ENCODE results near the gene FBXW9. TPM values are rescaled to one million over a fixed set of nuclear protein-coding genes. Genes with fewer than 3 reads are reported as not detected.

Gene FBXW9
- polyA plus RNA-seq, 3 donors, result 4.4 to 7.2 (median 5.1) TPM

- Histone ChIP-seq H3K4me1 (ENCODE audit: control insufficient read depth in 1 of 2, insufficient read depth in 2 of 2, low read length in 2 of 2) (peaks cover 12 to 29% of the 10 kb centered on the region in 2 donors), H3K36me3 (replicated peaks in 1 of 2; ENCODE audit: control insufficient read depth in 1 of 2, insufficient read depth in 2 of 2, low read length in 2 of 2) (peaks cover 52 to 71% of the 10 kb centered on the region in 2 donors), H3K9me3 (replicated peaks in 1 of 2; ENCODE audit: control insufficient read depth in 1 of 2, insufficient read depth in 1 of 2, low read length in 2 of 2) (no peaks in the 10 kb centered on the region), H3K79me2 (ENCODE audit: insufficient read depth, low read length) (no peaks in the 10 kb centered on the region), H2AFZ (ENCODE audit: insufficient read depth, low read depth, low read length, poor library complexity, severe bottlenecking) (no peak overlapping the region), H3K27me3 (ENCODE audit: control insufficient read depth in 2 of 2, insufficient read depth in 2 of 2, low read length in 2 of 2) (no peaks in the 10 kb centered on the region), H4K20me1 (ENCODE audit: insufficient read depth, low read length) (peaks cover 61% of the 10 kb centered on the region), H3K4me3 (replicated peaks in 1 of 3; ENCODE audit: low read depth in 2 of 3, low read length in 3 of 3) (peak overlapping the region in 1 of 3 experiments; percentile 56), H3K9ac (ENCODE audit: insufficient read depth, low read length, poor library complexity, severe bottlenecking) (no peak overlapping the region), H3K27ac (ENCODE audit: low read depth in 1 of 2, low read length in 2 of 2) (no peak overlapping the region), H3K4me2 (replicated peaks; ENCODE audit: extremely low read depth, low read length, poor library complexity, severe bottlenecking) (peak overlapping the region; percentile 62)
- H3K27ac Mint-ChIP-seq, result no peak overlapping the region
- peaks cover 50 to 85% of the 10 kb centered on the region in 2 donors for H3K36me3 Mint-ChIP-seq
- no peak for DNase-seq
- H3K4me3 Mint-ChIP-seq, result peak overlapping the region in 1 of 2 donors; percentile 48
- peaks cover 0 to 5% (median 0%) of the 10 kb centered on the region in 7 donors for H3K9me3 Mint-ChIP-seq
- TF ChIP-seq CTCF (IDR thresholded peaks at IDR 0.05), result peak; percentile 29
- peaks cover 27% of the 10 kb centered on the region for H3K4me1 Mint-ChIP-seq
- H3K27me3 Mint-ChIP-seq (ENCODE audit: low read depth in 3 of 3), result peaks cover 0 to 4% (median 0%) of the 10 kb centered on the region in 3 donors
- 66% methylated on average over 29 of the region's 29 CpGs for WGBS (ENCODE audit: insufficient coverage)
- intact Hi-C loops (cut with micrococcal nuclease), result no loop called here
These were observed 48.3 kb downstream of the FBXW9 start for GRCh38 chr19:12648088-12648487.

- Histone ChIP-seq H4K20me1 (ENCODE audit: insufficient read depth, low read length) (peaks cover 57% of the 10 kb centered on the region), H3K4me3 (replicated peaks in 1 of 3; ENCODE audit: low read depth in 2 of 3, low read length in 3 of 3) (peak overlapping the region in 1 of 3 experiments; percentile 56), H3K27me3 (ENCODE audit: control insufficient read depth in 2 of 2, insufficient read depth in 2 of 2, low read length in 2 of 2) (no peaks in the 10 kb centered on the region), H3K79me2 (ENCODE audit: insufficient read depth, low read length) (no peaks in the 10 kb centered on the region), H3K9me3 (replicated peaks in 1 of 2; ENCODE audit: control insufficient read depth in 1 of 2, insufficient read depth in 1 of 2, low read length in 2 of 2) (no peaks in the 10 kb centered on the region), H3K9ac (ENCODE audit: insufficient read depth, low read length, poor library complexity, severe bottlenecking) (no peak overlapping the region), H3K4me1 (ENCODE audit: control insufficient read depth in 1 of 2, insufficient read depth in 2 of 2, low read length in 2 of 2) (peaks cover 12 to 29% of the 10 kb centered on the region in 2 donors), H2AFZ (ENCODE audit: insufficient read depth, low read depth, low read length, poor library complexity, severe bottlenecking) (peak overlapping the region; percentile 51), H3K27ac (ENCODE audit: low read depth in 1 of 2, low read length in 2 of 2) (peak overlapping the region in 1 of 2 donors; percentile 38), H3K4me2 (replicated peaks; ENCODE audit: extremely low read depth, low read length, poor library complexity, severe bottlenecking) (peak overlapping the region; percentile 62), H3K36me3 (replicated peaks in 1 of 2; ENCODE audit: control insufficient read depth in 1 of 2, insufficient read depth in 2 of 2, low read length in 2 of 2) (peaks cover 52 to 66% of the 10 kb centered on the region in 2 donors)
- H3K4me1 Mint-ChIP-seq, result peaks cover 27% of the 10 kb centered on the region
- H3K36me3 Mint-ChIP-seq, result peaks cover 53 to 84% of the 10 kb centered on the region in 2 donors
- intact Hi-C loops (cut with micrococcal nuclease), result no loop called here
- no peak for TF ChIP-seq CTCF (IDR thresholded peaks at IDR 0.05)
- H3K9me3 Mint-ChIP-seq, result peaks cover 0 to 5% (median 0%) of the 10 kb centered on the region in 7 donors
- peak overlapping the region; percentile 53 to 76 for H3K4me3 Mint-ChIP-seq
- H3K27ac Mint-ChIP-seq, result peak overlapping the region in 4 of 7 donors; percentile 54 to 85 (median 74)
- peaks cover 0 to 4% (median 0%) of the 10 kb centered on the region in 3 donors for H3K27me3 Mint-ChIP-seq (ENCODE audit: low read depth in 3 of 3)
- peak; percentile 42 to 58 (median 55) for DNase-seq
- 68% methylated on average over 24 of the region's 31 CpGs for WGBS (ENCODE audit: insufficient coverage)
These were observed 48.9 kb downstream of the FBXW9 start for GRCh38 chr19:12647490-12648071.

Data from CD14-positive monocyte (primary cell).